Inferior parietal cortex (tissue), 1 donor: ENCODE results near the gene SOX18.

ENCODE experiments used
- DNase-seq: peaks from one replicate; pipeline ENCODE4 v3.0.0-alpha.2; 2016; ENCODE audit errors: extremely low spot score

SOX18 gene

DNA sequence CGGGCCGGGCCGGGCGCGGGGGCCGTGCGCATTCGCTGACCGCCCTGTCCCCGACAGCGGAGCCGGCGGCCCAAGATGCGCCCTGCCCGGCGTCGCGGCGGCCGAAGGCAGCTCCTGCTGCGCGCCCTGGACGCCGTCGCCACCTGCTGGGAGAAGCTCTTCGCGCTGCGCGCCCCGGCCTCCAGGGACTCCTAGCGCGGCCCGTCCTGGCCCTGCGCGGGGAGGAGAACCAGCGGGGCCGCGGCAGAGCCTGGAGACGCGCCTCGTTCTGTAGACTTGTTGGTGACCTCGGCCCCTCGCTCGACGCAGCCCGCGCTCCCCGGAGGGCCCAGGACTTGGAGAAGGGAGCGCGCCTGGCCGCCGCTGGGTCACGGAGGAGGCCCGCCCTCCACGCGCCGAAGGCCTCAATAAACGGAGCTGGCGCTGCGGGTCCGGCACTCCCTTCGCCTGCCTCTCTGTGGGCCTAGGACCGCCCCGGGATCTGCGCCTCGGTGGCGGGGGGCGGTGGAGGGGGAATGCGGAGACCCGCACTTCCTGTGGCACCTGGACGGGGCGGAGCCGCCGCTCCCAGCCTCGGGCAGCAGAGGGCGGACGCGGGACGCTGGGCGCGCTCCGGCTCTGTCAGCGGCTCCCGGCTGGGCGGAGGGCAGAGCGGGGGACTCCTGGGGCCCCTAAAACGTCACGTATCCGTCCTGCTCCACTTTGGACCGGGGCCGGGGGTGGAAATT is 10.7 kb downstream of the SOX18 start:
- peak; percentile 23 for DNase-seq

DNA sequence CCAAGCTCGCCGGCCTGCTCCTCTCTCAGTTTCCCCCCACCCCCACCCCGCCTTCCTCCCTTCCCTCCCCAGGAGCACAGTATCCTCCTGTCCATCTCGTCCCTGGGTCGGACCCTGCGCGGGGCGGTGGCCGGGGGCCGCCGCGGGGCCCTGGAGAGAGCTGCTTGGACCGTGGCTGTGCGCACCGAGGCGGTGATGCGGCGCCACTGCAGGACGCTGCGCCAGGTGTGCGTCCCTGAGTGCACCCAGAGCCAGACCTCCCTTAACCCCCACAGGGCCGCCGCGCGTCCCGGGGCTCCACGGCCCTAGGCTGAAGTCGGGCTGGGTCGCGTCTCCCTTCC is 11.2 kb downstream of the SOX18 start:
- DNase-seq: no peak

DNA sequence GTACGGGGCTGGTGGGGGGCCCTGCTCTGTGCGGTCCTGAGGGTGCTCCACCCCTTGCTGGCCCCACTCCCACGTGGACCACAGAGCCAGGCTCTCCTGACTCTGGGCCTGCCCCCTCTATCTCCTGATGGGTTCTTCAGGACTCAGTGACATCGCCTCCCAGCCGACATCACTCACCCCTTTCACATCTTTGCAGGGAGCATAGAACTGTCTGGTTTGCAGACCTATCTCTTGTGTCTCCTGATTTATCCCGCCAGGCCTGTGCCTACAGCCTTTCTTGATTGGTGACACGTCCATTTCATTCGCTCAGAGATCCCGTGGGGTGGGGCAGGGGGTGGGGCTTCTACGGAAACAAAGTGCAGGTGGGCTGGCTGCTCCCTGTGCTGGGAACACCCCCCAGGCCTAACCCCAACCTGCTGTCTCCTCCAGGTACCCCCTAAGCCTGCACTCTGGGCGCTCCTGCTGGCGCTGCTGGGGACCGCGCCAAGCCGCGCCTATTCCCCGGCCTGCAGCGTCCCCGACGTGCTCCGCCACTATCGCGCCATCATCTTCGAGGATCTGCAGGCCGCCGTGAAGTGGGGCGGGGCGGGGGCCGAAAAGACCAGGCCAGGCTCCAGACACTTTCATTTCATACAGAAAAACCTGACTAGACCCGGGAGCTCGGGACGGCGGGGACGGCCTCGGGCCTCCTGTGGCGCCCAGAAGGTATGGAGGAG is 11.8 kb downstream of the SOX18 start:
- no peak for DNase-seq

DNA sequence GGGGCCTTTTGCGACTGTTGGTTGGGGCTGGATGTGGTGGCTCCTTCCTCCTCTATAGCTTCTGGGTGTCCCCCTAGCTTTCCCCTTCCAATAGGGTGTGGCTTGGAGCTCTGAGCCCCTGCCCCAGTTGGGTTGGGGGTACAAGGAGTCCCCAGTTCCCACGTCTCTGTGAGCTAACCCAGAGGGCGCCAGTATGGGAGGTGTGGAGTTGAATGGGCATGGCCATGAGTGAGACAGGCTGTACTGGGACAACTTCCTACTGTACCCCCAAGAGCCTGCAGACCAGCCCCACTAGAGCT is 12.3 kb downstream of the SOX18 start:
- DNase-seq: no peak

DNA sequence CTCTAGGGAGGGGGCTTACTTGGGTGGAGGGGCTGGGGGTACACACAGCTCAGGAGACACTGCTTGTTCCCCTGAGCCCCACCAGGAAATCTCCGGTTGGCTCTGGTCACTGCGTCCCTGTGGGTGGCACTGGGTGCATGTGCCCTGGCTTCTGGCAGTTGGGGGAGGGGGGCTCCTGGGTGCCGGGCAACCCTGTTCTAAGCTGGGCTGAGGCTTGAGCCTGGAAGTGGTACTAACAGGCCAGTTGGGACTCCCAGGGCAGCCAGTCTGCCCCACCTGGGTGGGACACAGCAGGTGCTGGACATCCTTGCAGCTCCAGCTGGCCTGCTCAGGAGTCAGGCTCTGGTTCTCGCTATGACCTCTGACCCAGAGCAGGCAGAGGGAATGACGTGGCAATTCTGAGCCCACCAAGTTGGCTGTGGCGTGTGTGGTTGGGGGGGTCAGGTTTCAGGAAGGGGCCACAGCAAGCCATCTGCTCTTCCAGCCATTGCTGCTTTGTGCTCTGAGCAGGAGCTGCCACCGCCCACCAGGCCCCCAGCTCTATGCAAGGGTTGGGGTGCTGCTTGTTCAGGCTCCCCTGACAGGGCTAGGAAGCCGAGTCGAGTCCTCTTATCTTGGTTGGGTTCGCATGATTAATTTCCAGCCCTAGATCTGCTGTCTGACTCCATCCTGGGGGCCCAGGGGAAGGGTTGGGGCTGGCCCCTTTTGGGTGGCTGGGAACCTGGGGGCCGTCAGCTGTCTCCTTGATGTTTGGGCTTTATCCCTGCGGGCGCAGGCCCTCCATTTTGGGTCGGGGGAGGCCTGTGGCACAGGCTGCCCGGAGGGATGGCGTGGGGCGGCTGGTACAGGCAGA is 12.9 kb downstream of the SOX18 start:
- no peak for DNase-seq

DNA sequence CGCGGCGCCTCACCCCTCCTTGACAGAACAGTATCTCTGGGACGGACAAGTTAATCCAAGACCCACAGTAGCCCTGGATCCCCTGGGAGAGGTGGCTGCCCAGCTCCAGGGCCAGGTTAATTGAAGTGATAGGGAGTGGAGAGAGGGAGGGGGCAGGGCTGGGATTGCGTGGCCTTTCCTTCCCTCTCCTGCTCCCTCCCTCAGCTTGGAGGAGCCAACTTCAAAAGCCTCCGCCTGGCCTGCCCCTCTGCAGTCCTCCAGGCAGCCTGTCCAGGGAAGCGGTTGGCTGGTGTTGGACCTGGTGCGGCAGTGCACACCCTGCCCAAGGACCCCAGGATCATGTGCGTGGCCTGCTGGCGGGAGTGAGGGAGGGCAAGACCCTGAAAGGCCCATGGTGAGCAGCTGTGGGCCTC is 13.5 kb downstream of the SOX18 start, which contains the start of gene C20orf204:
Gene C20orf204, plus strand, starts transcription at position 250 of the 413 bp plus-strand sequence. Its CDS starts 142 bp downstream, at position 392.
- no peak for DNase-seq

DNA sequence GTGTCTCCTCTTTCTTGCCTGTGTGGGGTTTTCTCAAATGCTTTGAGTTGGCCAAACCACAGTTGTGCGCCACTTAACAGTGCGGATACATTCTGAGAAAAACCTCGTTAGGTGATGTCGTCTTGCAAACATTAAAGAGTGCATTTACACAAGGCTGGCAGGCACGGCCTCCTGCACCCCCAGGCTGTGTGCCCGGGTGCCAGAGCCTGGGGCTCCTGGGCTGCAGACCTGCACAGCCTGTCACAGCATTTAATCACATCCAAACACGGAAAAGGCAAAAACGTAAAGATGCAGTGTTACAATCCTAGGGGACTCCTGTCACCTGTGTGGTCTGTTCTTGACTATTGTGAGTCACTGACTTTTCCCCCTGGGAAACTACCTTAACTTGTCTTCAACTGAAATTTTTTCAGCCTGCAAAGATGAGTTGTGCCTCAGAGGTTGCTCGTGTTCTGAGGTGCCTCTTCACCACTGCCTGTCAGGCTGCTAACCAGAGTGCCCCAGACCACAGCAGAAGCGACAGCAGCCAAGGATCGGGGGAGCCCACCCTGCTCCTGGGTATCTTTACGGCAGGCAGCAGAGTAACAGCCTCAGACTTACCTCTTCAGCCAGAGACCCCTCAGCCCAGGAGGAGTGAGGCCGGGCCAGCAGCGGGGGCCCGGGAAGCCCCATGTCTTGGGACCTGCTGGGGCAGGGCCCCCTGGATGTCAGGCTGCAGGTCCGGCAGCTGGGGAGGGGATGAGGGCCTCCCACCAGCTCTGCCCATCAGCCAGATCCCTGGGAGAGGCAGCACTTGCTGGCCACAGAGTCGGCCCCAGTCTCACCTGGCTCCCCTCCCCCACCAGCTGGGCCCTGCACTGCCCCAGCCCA is 14.1 kb downstream of the SOX18 start:
- DNase-seq: no peak

DNA sequence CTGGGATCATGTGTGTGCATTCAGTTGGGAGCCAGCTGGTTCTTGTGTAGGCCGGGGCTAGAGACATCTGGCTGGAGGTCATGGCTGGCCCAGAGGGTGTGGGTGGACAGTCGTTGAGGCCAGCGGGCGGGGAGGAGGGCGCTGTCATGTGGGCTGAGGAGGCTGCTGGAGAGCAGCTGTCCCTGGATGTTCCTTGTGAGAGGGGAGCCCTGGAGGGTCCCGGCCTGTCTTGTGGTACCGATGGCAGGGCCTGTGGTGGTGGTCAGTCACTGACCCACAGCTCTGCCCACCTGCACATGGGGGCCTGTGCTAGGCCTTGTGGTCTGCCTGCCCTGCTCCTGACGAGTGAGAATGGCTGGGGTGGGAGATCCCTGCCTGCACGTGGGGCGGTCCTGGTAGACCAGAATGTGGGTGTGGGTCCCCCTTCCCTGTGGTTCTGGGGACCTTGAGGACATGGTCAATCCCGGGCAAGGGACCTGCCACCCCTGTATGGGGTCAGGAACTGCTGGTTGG is 15.4 kb downstream of the SOX18 start:
- DNase-seq: no peak

DNA sequence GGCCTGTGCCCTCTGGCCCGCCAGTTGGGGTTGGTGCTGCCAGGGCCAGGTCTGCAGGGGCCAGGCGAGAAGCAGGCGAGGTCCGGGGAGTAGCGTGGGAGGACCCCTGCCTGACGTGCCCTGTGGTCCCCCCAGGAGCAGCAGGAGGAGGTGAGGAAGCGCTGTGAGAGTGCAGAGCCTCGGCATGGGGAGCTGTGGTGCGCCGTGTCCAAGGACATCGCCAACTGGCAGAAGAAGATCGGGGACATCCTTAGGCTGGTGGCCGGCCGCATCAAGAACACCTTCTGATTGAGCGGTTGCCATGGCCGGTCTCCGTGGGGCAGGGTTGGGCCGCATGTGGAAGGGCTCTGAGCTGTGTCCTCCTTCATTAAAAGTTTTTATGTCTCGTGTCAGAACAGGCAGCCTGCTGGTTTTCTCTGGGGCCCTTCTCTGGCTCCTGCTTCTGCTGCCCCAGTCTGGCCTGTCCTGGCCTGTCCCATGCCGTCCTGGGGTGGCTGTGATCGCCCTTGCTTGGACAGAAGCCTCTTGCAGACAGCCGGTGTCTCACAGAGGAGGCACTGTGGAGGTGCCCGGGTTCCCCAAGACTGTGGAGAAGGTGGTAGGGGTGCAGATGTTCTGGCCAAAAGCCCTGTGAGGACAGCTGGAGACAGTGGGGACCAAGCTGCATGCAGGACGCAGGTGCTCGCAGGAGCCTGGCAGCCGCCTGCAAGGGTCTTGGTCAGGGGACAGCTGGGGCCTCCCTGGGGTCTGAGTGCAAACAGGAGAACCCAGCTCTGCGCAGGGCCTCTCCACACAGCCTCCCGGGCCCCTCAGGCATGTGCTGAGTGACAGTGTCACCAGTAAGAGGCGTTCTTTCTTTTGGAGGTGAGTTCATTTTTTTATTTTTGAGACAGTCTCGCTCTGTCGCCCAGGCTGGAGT is 16.5 kb downstream of the SOX18 start:
- no peak for DNase-seq

DNA sequence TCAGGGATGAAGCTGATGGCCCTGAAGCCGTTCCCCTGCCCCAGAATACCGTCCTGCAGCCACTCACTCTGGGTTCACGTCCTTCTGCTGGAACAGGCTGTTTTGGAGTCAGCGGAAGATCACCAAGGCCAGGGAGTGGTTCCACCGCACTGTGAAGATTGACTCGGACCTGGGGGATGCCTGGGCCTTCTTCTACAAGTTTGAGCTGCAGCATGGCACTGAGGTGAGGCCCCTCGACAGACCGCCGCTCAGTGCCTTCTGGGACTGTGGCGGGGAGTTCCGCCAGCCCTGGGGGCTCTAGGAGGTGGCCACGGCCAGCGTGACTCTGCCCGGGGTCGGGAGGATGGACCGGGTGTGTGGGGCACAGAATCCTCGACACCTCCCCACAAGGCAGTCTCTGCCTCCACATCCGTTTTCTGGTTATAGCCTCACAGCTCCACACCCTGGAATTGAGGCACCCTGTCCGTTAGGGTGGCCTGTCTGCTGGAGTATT is 17.6 kb downstream of the SOX18 start:
- DNase-seq: no peak

DNA sequence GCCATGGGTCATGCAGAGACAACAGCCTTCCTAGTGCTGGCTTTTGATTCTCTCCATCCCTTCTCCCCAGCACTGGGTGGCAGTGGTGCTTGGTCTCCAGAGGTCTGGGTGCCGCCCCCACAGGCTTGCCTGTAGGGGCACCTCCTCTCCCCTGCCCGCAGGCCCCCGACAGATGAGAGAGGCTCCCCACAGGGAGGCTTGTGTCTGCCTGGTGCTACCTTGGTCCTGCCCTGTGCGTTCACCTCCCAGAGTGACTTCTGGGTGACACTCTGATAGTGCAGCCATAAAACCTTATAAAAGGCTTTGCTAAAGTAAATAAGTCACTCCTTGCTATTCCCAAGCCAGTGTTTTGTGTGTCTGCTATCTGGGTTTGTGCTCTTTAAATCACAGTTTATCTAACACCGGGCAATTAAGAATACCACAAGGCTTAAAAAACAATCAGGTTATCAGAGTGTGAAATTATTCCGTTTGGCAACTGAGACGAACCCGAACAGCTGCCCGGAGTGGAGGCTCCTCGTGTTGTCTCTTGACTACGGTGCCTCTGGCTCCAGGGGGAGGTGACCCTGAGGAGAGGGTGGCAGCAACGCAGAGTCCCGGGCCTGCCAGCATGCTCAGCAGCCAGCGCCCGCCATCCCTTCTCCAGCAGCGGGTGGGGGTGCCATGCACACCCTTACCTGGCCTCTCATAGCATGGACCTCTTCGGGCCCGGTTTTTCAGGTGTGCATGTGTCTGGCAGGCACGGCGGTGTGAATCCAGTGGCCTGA is 18.9 kb downstream of the SOX18 start:
- no peak for DNase-seq

DNA sequence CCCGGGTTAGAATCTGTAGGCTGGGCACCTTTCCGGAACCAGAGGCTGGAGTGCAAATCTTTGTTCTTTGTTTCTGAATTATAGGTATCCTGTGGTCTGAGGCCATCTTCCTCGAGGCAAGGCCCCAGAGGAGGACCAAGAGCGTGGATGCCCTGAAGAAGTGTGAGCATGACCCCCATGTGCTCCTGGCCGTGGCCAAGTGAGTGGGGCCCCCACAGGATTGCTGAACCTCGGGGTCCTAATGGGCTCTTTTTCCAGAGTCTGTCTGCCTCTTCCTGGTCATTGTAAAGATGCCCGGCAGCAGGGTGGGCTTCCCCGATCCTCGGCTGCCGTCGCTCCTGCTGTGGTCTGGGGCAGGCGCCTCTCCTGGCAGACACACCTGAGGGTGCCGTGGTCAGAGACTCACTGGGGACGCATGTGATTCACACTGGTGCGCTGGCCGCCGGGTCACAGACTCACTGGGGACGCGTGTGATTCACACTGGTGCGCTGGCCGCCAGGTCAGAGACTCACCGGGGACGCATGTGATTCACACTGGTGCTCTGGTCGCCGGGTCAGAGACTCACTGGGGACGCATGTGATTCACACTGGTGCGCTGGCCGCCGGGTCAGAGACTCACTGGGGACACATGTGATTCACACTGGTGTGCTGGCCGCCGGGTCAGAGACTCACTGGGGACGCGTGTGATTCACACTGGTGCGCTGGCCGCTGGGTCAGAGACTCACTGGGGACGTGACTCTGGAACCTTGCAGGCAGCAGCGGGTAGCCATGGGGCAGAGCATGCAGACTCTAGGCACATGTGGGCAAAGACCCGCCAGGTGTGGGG is 19.9 kb downstream of the SOX18 start:
- DNase-seq: no peak

DNA sequence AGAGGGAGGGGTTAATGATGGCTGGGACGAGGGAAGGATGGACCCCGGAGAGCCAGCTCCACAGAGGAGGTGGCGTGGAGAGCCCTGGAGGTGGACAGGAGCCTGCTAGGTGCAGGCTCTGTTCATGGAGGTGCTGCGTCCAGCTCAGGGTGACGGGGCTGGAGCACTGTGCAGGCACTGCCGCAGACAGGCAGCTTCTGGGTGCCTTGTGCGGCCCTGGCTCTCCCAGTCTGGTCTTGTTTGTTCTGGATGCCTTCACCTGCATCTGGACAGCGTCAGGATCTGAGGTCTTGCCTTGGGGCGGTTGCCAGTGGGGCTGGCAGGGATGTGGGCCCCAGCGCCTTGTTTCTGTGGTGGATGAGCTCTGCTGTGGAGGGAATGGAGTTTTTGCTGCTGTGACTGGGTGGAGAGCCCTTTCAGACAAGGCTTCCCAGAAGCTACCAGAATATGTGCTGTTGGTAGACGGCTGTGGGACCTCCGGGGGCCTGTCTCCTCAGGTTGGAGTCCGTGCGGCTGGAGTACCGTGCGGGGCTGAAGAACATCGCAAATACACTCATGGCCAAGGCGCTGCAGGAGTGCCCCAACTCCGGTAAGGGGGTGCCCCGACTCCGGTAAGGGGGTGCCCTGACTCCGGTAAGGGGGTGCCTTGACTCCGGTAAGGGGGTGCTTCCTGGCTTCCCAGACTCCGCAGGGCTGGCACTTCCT is 21.3 kb downstream of the SOX18 start:
- no peak for DNase-seq

DNA sequence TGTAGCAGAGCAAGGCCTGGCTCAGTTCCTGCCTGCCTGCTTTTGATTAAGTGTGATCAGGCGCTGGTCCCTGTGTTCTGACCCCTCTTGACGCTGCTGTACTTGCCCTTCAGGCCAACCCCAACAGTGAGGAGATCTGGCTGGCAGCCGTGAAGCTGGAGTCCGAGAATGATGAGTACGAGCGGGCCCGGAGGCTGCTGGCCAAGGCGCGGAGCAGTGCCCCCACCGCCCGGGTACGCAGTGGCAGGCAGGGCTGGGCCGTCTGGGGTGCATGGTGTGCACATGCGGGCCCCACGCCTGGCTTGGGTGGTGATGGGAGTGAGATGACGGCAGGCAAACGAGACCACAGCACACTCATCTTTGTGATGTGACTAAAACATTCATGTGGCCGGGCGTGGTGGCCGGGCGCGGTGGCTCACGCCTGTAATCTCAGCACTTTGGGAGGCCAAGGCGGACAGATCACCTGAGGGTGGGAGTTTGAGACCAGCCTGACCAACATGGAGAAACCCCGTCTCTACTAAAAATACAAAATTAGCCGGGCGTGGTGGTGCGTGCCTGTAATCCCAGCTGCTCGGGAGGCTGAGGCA is 23.5 kb downstream of the SOX18 start:
- no peak for DNase-seq

DNA sequence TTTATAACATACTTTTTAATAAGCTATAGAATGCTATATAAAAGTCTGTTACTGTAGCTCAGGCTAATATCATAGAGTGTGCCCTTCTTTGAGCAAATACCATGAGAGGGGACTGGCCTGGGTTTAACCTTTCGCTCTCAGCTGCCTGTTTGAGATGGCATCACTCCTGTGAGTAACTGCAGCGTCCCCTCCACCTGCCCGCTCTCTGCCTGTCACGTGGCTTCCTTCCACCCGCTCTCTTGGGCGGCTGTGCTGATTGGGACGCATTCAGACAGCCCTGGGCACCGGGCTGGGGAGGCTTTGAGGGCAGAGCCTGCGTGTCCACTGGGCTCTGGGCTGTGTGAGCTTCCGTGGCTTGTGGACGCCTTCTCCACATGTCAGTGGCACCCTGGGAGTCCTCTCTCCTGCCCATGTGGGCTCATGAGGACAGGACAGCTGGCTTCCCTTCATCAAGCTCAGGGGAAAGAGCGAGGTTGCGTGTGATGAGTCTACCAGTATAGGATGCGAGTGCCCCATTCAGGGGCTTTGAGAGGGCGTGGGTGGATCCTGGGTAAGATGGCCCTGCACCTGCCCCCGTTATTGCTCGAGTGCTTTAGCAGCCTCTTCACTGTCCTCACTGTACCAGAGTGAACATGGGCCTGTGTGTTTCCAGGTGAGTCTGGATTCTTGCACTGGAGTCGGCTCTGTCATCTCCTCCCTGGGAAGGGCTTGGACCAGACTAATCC is 24.2 kb downstream of the SOX18 start:
- no peak for DNase-seq

DNA sequence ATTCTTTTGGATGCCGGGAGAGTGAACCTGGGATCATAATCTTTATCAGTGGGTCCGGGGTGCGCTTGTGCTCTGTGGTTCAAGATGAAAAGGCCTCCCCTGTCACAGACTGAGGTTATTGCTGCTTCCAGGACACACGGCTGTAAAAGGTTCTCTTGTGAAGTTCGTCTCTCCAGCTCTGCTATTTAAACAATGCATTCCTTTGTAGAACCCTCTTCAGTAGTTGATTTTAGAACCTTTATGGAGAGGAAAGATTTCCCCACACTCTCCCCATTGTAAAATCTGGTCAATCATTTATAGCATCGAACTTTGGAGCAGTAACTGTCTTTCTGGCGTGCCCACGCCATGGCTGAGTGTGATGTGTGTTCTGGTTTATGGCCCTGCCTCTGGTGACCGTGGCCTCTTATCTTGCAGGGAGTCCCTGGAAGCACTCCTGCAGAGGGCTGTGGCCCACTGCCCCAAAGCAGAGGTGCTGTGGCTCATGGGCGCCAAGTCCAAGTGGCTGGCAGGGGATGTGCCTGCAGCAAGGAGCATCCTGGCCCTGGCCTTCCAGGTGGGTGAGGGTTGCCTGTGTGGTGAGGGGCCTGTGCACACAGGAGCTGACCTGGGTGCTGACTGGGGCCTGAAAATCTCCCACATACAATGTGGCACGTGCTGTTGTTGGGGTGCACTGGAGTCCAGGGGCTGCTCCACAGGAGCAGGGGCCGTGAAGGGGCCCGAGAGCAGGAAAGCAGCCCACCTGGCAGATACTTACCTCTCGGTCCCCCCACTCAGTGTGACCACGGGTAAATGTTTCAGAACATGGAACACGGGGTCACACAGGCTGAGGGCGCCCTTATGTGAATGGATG is 25.1 kb downstream of the SOX18 start:
- DNase-seq: no peak
